GM19463 (cell line): ENCODE measurements around the gene CCDC102A.
A peak's percentile ranks its signal among the peaks of the same experiment; 100 is the strongest.
"Not testable (repeated sequence)": the region's sequence is repeated elsewhere in the genome, so short reads cannot be mapped to it uniquely, and the experiment has no call there.

ENCODE experiments used
- ATAC-seq: cut with Tn5 transposase; IDR thresholded peaks from one replicate; pipeline ENCODE4 v1.9.1; 2021; ENCODE audit warnings: mild to moderate bottlenecking, moderate library complexity; ENCODE audit not compliant: unreplicated experiment

CCDC102A gene

DNA sequence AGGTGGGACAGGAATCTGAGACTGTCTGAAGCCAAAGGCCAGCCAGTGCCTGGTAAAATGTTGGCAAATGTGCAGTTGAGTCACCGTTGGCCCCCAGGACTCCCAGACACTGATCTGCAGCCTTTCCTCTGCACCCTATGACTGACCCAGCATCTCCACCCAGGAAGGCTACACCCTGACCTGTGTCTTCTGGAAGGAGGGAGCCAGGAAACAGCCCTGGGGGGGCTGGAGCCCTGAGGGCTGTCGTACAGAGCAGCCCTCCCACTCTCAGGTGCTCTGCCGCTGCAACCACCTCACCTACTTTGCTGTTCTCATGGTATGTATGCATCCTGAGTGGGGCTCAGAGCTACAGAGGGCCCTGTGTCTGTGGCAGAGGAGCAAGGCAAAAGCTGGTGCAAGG lies 30.1 kb upstream of the CCDC102A start:
- no peak for ATAC-seq

DNA sequence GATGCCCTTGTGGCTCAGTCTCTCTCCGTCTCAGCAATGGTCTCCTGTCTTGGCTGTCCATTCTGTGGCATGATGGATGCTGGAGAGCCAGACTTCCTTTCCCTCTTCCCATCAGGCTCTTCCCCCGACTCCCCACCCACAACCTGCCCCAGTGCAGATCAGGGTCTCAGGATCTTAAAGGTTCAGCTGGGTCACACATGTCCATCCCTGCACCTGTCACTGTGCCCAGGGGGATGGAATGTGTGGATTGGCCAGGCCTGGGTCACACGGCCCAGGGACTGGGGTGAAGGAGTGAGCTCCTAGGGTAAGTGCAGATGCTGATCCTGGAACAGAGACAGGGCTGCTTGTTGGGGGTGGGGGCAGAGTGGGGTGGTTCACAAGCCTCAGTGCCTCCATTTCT lies 29.1 kb upstream of the CCDC102A start:
- no peak for ATAC-seq

DNA sequence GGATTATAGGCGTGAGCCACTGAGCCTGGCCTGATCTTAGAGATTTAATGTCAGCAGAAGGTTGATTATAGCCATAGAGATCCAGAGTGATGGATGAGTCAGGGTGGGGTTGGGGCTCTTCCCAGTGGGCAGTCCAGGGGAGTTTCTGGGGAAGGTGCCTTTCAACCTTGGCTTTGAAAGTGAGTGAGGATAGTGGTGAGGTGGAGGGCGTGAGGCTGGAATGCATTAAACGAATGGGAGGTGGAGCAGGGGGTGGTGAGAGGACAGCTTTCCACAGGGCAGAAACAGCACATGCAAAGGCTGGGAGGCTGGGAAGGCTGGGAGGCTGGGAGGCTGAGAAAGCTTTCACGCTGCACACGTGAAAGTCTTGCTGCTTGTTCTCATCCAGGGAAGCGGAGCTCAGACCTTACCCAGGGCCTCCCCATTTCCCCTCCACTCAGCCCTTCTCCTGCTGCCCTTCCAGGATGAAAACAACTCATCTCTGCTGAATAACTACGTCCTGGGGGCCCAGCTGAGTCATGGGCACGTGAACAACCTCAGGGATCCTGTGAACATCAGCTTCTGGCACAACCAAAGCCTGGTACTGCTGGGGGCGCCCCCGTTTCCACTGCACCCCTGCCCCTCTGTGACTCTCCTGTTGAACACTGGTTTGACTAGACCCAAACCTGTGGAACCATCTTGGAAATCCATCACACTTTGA lies 28.4 kb upstream of the CCDC102A start:
- ATAC-seq: no peak

DNA sequence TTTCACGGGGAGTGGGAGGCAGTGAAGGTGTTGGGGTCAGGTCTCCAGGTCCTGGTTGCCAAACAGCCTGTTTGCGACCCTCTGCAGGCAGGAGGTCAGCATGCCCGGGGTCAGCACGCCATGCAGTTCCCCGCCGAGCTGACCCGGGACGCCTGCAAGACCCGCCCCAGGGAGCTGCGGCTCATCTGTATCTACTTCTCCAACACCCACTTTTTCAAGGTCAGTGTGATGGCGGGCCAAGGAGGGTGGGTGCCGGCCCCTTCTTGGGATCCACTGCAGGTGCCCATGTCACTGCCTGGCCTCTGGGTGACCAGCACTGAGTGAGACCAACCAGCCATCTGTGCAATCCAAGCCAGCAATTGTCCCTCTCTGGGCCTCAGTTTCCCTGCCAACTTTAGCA lies 27.4 kb upstream of the CCDC102A start:
- no peak for ATAC-seq

DNA sequence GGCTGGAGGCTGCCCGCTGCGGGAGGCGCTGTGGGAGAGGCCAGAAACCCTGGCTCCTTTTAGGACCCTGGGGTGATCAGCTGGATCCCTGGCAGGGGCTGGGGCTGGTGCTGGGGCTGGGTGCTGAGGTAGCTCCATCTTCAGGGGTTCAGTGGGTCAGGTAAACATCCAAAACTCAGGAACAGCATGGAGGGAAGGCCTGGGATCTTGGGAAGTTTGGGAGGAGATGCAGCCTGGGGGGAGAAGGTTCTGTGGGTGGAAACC lies 27.0 kb upstream of the CCDC102A start:
- no peak for ATAC-seq

DNA sequence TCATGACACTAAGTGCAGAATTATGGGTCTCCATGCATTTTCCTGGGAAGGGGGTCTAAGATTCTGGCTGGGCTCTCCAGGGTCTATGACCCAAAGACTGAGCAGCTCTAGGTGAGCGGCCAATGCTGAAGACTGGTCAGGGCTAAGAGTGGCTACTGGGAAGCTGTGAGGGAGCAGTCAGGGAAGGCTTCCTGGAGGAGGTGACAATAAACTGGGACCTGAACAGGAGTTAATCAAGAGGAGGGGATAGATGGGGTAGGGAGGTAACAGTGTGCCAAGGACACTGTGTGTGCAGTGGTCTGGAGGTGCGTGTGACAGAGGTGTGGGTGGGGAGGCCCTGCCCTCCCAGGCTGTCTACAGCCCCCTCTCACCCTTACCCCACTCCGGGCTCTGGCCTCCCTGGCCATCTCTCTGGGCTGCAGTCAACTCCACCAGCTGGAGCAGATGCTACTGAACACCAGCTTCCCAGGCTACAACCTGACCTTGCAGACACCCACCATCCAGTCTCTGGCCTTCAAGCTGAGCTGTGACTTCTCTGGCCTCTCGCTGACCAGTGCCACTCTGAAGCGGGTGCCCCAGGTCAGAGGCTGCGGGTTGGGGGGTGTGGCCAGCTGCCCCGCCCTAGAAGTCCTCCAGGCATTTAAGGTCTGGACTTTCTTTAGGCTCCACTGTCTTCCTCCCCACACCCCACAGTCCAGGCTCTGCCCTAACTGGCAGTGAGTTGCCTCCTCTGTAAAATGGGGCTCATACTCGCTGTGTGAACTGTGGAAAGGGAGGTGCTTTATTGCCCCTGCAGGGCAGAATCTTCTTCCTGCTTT lies 26.5 kb upstream of the CCDC102A start:
- ATAC-seq: no peak

DNA sequence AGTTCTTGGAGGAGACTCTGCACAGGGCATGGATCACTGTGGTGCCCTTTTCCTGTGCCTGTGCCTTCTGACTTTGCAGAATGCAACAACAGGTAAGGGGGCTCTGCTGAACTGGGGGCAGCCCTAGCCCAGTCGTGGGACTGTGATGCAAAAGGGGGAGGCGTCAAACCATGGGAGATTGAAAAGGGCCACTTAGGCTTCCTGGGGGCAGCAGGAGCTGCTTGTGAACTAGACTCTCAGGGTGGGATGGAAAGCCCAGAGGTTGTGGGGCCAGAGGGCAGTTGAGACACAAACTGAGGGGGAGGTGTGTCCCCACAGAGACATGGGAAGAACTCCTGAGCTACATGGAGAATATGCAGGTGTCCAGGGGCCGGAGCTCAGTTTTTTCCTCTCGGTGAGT lies 25.7 kb upstream of the CCDC102A start:
- ATAC-seq: no peak

DNA sequence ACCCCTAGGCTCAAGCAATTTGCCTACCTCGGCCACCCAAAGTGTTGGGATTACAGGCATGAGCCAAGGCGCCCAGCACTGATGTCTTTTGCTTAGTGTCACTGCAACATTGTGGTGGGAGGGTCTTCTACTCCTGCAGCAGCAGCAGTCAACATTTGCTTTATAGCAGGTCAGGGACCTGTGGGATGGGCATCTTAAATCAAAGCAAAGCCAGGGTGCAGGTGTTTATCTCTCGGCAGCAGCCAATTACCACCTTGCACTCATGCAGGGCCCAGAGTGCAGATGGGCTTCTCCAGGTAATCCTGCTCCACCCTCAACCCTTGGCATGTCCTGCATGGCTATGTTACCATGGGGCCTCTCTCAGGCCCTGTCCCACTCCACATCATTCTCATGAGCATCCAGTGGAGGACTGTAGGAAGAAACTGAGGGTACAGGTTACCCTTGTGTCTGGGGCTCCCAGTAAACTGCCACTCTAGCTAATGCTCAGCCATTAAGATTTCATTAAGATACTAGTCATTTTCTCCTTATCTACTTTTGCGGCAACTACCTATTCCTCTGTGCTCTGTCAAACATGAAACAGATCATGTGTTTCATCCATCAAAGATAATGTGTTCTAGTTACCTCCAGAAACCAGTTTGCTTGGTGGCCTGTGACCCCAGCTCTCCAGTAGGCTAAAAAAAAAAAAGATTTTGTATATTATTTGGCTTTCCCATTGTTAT lies 22.9 kb upstream of the CCDC102A start:
- no peak for ATAC-seq

DNA sequence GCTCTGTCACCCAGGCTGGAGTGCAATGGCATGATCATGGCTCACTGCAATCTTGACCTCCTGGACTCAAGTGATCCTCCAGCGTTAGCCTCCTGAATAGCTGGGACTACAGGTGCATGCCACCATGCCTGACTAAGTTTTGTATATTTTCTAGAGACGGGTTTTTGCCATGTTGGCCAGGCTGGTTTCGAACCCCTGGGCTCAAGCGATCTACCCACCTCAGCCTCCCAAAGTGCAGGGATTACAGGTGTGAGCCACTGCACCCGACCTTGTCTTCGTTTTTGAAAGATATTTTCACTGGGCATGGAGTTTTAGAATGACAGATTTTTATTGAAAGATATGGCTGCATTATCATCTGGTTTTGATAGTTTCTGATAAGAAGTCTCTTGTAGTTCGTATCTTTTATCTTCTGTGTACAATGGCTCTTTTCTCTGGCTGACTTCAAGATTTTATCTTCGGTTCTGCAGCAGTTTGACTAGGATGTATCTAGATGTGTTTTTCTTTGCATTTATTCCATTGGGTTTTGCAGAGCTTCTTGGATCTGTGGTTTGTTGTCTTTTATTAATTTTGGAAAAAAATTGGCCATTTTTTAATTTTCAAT lies 20.7 kb upstream of the CCDC102A start:
- ATAC-seq: no peak

DNA sequence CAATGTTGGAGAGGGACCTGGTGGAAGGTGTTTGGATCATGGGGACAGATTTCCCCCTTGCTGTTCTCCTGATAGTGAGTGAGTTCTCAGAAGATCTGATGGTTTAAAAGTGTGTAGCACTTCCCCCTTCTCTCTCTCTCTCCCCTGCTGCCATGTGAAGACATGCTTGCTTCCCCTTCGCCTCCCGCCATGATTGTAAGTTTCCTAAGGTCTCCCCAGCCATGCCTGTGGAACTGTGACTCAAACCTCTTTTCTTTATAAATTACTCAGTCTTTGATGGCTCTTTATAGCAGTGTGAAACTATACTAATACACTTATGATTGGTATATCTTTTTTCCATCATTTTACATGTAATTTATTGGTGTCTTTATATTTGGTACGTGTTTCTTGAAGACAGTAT lies 19.5 kb upstream of the CCDC102A start:
- no peak for ATAC-seq

DNA sequence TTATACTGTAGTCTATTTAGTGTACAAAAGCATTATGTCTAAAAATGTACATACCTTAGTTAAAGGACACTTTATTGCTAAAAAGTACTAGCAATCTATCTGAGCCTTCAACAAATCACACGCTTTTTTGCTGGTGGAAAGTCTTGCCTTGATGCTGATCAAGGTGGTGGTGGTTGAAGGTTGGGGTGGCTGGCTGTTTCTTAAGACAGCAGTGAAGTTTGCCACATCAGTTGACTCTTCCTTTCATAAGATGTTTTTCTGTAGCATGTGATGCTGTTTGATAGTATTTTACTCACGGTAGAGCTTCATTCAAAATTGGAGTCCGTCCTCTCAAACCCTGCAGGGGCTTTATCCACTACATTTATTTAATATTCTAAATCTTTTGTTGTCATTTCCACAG lies 14.7 kb upstream of the CCDC102A start:
- no peak for ATAC-seq

DNA sequence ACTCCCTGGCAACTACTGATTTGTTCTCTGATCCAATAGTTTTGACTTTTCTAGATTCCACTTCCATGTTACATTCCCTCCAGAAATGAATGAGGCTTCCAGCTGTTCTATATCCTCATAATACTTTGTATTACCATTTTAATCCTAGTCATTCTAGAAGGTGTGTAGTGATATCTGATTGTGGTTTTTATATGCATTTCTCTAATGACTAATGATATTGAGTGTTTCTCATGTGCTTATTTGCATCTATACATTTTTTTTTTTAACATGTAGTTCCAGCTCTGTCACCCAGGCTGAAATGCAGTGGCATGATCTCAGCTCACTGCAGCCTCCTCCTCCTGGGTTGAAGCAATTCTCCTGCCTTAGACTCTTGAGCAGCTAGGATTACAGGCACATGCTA lies 13.4 kb upstream of the CCDC102A start:
- no peak for ATAC-seq

DNA sequence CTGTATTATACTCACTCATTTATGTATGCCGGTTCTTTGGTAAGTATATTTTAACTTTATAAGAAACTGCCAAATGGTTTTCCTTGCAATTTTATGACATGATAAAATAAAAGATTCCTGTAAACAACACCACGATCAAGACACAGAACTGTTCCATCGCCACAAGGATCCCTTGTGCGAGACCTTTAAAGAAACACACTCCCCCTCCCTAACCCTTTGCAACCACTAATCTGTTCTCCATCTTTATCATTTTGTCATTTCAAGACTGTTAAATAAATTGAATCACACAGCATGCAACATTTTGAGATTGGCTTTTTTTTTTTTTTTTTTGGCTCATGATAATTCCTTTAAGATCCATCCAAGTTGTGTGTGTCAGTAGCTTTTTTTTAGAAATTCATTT lies 12.0 kb upstream of the CCDC102A start:
- no peak for ATAC-seq

DNA sequence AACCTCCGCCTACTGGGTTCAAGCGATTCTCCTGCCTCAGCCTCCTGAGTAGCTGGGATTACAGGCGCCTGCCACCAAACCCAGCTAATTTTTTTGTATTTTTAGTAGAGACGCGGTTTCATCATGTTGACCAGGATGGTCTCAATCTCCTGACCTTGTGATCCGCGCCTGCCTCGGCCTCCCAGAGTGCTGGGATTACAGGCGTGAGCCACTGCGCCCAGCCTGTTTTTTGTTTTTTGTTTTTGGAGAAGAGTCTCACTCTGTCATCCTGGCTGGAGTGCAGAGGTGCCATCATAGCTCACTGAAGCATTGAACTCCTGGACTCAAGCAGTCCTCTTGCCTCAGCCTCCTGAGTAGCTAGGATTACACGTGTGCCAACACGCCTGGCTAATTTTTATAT lies 11.2 kb upstream of the CCDC102A start:
- not testable (repeated sequence) for ATAC-seq

DNA sequence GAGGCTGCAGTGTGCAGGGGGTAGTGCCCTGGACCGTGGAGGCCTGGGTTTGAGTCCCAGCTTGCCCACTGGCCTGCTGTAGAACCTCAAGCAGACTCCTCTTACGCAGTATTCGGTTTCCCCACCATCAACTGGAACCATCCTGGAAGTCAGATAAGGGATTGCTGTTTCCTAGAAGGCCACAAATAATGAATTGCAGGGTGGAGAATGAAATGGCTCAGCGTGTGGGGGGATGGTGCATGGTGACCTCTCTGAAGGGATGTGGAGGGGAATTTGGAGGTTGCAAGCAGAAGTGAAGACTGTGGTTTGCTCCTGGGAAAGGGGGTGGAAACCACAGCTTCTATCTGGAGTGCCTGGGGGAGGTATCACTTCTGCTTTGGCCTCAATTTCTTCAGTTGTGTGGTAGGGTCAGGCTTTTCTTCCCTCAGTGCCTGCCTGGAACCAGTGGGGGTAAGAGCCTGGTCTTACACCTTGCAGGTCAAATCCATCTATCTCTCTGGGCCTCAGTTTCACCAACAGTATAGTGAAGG lies 7.8 kb upstream of the CCDC102A start:
- peak; percentile 73 for ATAC-seq

DNA sequence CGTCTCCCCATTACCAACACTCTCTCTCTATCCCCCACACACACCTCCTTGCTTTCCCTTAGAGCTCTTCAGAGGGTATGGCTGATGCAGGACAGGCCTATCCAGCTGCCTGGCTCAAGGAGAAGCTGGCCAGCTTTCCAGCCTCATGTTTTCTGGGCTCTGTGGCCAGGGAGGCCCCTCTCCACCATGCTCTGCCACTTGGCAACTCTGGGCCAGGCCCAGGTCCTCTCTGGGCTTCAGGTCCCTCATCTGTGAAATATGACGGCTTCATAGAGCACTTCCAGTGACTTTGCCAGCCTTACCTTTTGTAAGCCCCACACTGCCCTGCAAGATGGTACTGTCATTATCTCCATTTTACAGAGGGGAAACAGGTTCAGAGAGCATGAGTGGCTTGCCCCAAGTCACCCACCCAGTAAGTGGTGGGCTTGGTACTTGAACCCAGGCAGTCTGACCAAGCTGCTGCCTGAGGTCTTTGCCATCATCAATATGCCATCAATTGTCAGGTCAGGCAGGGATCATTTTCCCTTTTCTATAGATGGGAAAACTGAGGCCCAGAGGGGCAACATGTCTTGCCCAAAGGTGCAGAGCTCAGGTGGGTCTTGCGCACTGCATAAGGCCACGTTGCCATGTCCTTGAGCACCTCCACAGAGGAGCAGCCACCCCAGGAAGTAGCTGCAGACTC lies 5.5 kb upstream of the CCDC102A start:
- no peak for ATAC-seq

DNA sequence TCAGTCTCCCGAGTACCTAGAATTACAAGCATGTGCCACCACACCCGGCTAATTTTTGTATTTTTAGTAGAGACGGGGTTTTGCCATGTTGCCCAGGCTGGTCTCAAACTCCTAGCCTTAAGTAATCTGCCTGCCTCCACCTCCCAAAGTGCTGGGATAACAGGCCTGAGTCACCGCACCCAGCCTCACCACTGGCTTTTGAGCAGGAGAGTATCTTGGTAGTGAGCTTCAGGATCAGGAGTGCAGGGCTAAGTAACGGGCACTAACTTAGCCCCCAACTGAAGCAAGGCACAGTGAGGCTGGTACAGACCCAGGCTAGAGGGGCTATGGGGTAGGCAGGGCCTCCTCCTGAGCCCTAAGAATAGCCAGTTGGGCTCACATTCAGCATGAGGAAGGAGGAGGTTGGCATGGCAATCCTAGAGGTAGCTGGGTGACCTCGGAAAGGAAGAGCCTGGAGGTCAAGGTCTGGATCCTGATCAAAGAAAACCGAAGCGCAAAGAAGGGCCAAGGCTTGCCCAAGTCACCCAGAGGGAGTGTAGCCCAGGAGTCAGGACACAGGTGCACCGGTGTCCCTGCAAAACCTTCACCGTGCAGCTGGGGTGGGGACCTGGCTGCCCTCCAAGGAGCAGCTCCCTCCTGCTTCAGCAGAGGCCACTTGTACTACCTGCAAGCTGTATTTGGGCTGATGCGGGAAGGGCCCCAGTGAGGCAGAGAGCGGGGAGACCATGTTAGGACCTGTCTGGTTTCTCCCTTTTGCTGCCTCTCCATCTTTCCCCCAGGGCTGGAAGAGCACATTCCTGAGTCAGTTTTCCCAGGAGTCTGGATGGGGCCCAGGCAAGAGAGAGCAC lies 4.8 kb upstream of the CCDC102A start:
- ATAC-seq: no peak

DNA sequence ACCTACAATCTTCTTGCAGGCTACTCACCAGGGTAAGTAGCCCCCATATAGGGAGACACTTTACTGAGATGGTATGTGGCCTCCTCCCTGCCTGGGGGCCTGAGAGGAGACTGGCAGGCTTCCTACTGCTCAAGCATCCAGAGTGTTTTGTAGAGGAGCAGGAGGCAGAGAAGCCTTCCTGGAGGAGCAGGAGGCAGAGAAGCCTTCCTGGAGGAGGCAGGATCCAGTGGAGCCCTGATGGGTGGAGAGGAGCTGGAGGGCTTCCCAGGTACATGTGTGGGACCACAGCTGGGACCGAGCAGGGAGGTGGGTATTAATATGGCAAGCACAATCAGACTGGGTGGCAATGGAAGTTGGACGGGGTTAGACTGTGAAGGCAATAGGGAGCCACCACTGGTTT lies 4.0 kb upstream of the CCDC102A start:
- ATAC-seq: no peak

DNA sequence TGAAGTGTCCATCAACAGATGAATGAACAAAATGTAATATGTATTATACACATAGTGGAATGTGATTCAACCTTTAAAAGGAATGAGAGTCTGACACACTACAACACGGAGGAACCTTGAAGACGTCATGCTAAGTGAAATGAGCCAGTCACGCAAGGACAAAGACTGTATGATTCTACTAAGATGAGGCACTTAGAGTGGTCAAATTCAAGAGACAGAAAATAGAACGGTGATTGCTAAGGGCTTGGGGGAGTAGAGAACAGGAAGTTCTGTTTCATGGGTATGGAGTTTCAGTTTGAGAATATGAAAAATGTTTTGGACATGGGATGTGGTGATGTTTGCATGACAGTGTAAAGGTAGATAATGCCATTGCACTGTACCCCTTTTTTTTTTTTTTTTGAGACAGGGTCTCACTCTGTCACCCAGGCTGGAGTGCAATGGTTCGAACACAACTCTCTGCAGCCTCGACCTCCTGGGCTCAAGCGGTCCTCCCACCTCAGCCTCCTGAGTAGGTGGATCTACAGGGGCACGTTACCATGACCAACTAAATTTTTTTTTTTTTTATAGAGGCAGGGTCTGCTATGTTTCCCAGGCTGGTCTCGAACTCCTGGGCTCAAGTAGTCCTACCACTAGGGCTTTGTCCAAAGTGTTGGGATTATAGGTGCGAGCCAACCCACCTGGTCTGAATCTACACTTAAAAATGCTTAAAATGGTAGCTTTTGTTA lies 2.9 kb upstream of the CCDC102A start:
- ATAC-seq: peak; percentile 39
